HG03442 (cell line): ENCODE results near the gene GPR146.
"Not testable (repeated sequence)": the region's sequence is repeated elsewhere in the genome, so short reads cannot be mapped to it uniquely, and the experiment has no call there.

Experiments
- ATAC-seq: cut with Tn5 transposase; IDR thresholded peaks from one replicate; pipeline ENCODE4 v1.9.1; 2021; ENCODE audit warnings: mild to moderate bottlenecking, moderate library complexity; ENCODE audit not compliant: unreplicated experiment

Gene GPR146

GRCh38 chr7:1044189-1045068, at the start of gene GPR146:
Gene GPR146 (plus strand): TSS chr7:1044546. CDS start chr7:1057516, 12,970 bp downstream.
- ATAC-seq = peak; percentile 85

GRCh38 chr7:994592-995308, 49.6 kb upstream of the GPR146 start:
- no peak for ATAC-seq

GRCh38 chr7:995571-995970, 48.8 kb upstream of the GPR146 start:
- no peak for ATAC-seq

- no peak for ATAC-seq
Measured at GRCh38 chr7:996079-996872, 48.1 kb upstream of the GPR146 start.

- no peak for ATAC-seq
Measured at GRCh38 chr7:997404-998395, 46.6 kb upstream of the GPR146 start.

- ATAC-seq = no peak
Measured at GRCh38 chr7:999149-999879, 45.0 kb upstream of the GPR146 start.

GRCh38 chr7:999941-1000935, 44.1 kb upstream of the GPR146 start:
- peak; percentile 63 for ATAC-seq

GRCh38 chr7:1001069-1001770, 43.1 kb upstream of the GPR146 start:
- ATAC-seq = not testable (repeated sequence)

- ATAC-seq = not testable (repeated sequence)
Measured at GRCh38 chr7:1002026-1002425, 42.3 kb upstream of the GPR146 start.

GRCh38 chr7:1002445-1002844, 41.9 kb upstream of the GPR146 start:
- ATAC-seq = not testable (repeated sequence)

GRCh38 chr7:1004018-1004852, 40.1 kb upstream of the GPR146 start:
- no peak for ATAC-seq

- no peak for ATAC-seq
Measured at GRCh38 chr7:1005303-1005702, 39.0 kb upstream of the GPR146 start.

GRCh38 chr7:1007901-1008300, 36.4 kb upstream of the GPR146 start:
- ATAC-seq = no peak

GRCh38 chr7:1008733-1009363, 35.5 kb upstream of the GPR146 start:
- no peak for ATAC-seq

- ATAC-seq = no peak
Measured at GRCh38 chr7:1009747-1010146, 34.6 kb upstream of the GPR146 start.

GRCh38 chr7:1010226-1010625, 34.1 kb upstream of the GPR146 start:
- no peak for ATAC-seq
